Panc1 (cell line): ENCODE measurements around the gene LEMD2. TPM values are rescaled to one million over a fixed set of nuclear protein-coding genes. Genes with fewer than 3 reads are reported as not detected.
A peak's percentile ranks its signal among the peaks of the same experiment; 100 is the strongest.

Experiments
- ATAC-seq: fragments of 200-7000 bp; cut with Tn5 transposase; 2 replicates; pipeline ENCODE4 v1.9.1; 2020; ENCODE audit warnings: mild to moderate bottlenecking, moderate library complexity
- BruUV-seq: library from RNA; stranded (reverse); fragments of 400-500 nt; replicated peaks from 2 replicates; lab custom pipeline; 2021; lab: Mats Ljungman, UMichigan
- CTCF ChIA-PET: fragments of 300-600 bp; sonication (Branson Sonifier 250); formaldehyde crosslinking; loops from one replicate; lab custom pipeline; 2022; ENCODE audit warnings: antibody characterized with exemption; lab: Charles Lee
- POLR2A ChIA-PET: fragments of 300-600 bp; sonication (Branson Sonifier 250); formaldehyde crosslinking; loops from one replicate; lab custom pipeline; 2022; ENCODE audit warnings: antibody characterized with exemption; lab: Charles Lee
- DNase-seq: peaks from one replicate; pipeline ENCODE4 v3.0.0-alpha.2; 2010; ENCODE audit warnings: low read depth, low spot score
- H3K27ac ChIP-seq: 2 replicates; pipeline ENCODE4 v1.5.1; 2011; ENCODE audit warnings: mild to moderate bottlenecking, low read length, inconsistent platforms
- H3K27me3 ChIP-seq: fragments of 200-500 bp; sonication (Bioruptor generic); 2 replicates; pipeline ENCODE4 v1.6.0; 2014; ENCODE audit warnings: low read length, inconsistent platforms; ENCODE audit not compliant: control insufficient read depth, insufficient read depth
- H3K36me3 ChIP-seq: fragments of 200-500 bp; sonication (Bioruptor generic); 2 replicates; pipeline ENCODE4 v1.5.1; 2014; ENCODE audit warnings: inconsistent platforms, mild to moderate bottlenecking, low read length, moderate library complexity; ENCODE audit not compliant: control insufficient read depth, insufficient read depth
- H3K4me1 ChIP-seq: 2 replicates; pipeline ENCODE4 v1.5.1; 2011; ENCODE audit warnings: inconsistent platforms, mild to moderate bottlenecking, low read length, moderate library complexity; ENCODE audit not compliant: control insufficient read depth, insufficient read depth
- H3K4me3 ChIP-seq, 2 experiments: 2 replicates each; pipeline ENCODE4 v1.5.1; 2011 to 2012; ENCODE audit warnings: low read depth in 2 of 2, low read length in 2 of 2, mild to moderate bottlenecking in 2 of 2, inconsistent platforms in 1 of 2, moderate library complexity in 1 of 2
- H3K9me3 ChIP-seq: fragments of 200-500 bp; sonication (Bioruptor generic); 2 replicates; pipeline ENCODE4 v1.5.1; 2014; ENCODE audit warnings: low read depth, mild to moderate bottlenecking, inconsistent platforms, low read length, moderate library complexity; ENCODE audit not compliant: control insufficient read depth, insufficient read depth
- CTCF ChIP-seq: fragments of 450-650 bp; IDR thresholded peaks from 2 replicates; pipeline ENCODE4 v1.5.1; 2017; ENCODE audit warnings: mild to moderate bottlenecking
- POLR2AphosphoS5 ChIP-seq: IDR thresholded peaks from 2 replicates; pipeline ENCODE4 v1.6.1; 2012; ENCODE audit warnings: mild to moderate bottlenecking, low read depth, low read length, moderate library complexity
- REST ChIP-seq, 2 experiments: IDR thresholded peaks; 2 replicates each; pipeline ENCODE4 v1.6.1; 2011 to 2012; ENCODE audit warnings: low read depth in 2 of 2, control low read depth in 1 of 2, low read length in 1 of 2, mild to moderate bottlenecking in 1 of 2, moderate library complexity in 1 of 2; ENCODE audit not compliant: insufficient read depth in 1 of 2
- SIN3A ChIP-seq: IDR thresholded peaks from 2 replicates; pipeline ENCODE4 v1.6.1; 2012; ENCODE audit warnings: low read depth, mild to moderate bottlenecking, low read length, moderate library complexity, borderline replicate concordance; ENCODE audit not compliant: insufficient read depth
- TCF7L2 ChIP-seq: IDR thresholded peaks from 2 replicates; pipeline ENCODE4 v1.6.1; 2011; ENCODE audit warnings: mild to moderate bottlenecking, low read depth, low read length, inconsistent platforms
- in situ Hi-C: cut with HindIII; loops from 2 replicates; pipeline ENCODE4 v1.10.0; 2016; ENCODE audit warnings: low sequenced_read_pairs, low pct_unique_long_range_greater_than_20kb
- intact Hi-C: fragments of 100-400 bp; cut with micrococcal nuclease; formaldehyde crosslinking; loops from one replicate; pipeline ENCODE4 v1.10.0; 2022; ENCODE audit not compliant: unreplicated experiment
- total RNA-seq: library from RNA; stranded (reverse); gene quantifications from one replicate; pipeline ENCODE4 v1.2.1, GENCODE V29; 2021; ENCODE audit not compliant: unreplicated experiment

The LEMD2 gene
- total RNA-seq, 1 experiment from 2014 or later = 89.8 TPM

- Histone ChIP-seq H3K9me3 (no peaks in the 10 kb centered on the region), H3K4me1 (no peaks in the 10 kb centered on the region), H3K4me3 (no peak overlapping the region), H3K36me3 (no peaks in the 10 kb centered on the region), H3K27me3 (no peaks in the 10 kb centered on the region), H3K27ac (no peak overlapping the region)
- POLR2A ChIA-PET = no interaction called here
- CTCF ChIA-PET = no interaction called here
- peak; percentile 98 for TF ChIP-seq REST (IDR thresholded peaks at IDR 0.05; ENCODE audit: insufficient read depth in 1 of 2, low read depth in 2 of 2, low read length in 1 of 2)
- TF ChIP-seq SIN3A = no peak
- TF ChIP-seq CTCF = no peak
- TF ChIP-seq POLR2AphosphoS5 = no peak
- TF ChIP-seq TCF7L2 = no peak
- intact Hi-C loops = no loop called here
- ATAC-seq = no peak; the same call in 1 of the 2 replicates
- BruUV-seq = no TSS peak
- in situ Hi-C loops = no loop called here
- no peak for DNase-seq
Observed at GRCh38 chr6:33812669-33813068, 23.7 kb upstream of the LEMD2 start.

GRCh38 chr6:33809594-33809993, 20.7 kb upstream of the LEMD2 start:
- DNase-seq (no peak), ATAC-seq (no peak)
- intact Hi-C loops = no loop called here
- Histone ChIP-seq H3K27me3 (no peaks in the 10 kb centered on the region), H3K27ac (no peak overlapping the region), H3K9me3 (no peaks in the 10 kb centered on the region), H3K4me1 (no peaks in the 10 kb centered on the region), H3K4me3 (no peak overlapping the region), H3K36me3 (no peaks in the 10 kb centered on the region)
- TF ChIP-seq POLR2AphosphoS5 = no peak
- no peak for TF ChIP-seq TCF7L2
- TF ChIP-seq SIN3A = no peak
- no peak for TF ChIP-seq CTCF
- no peak for TF ChIP-seq REST (IDR thresholded peaks at IDR 0.05; ENCODE audit: insufficient read depth in 1 of 2, low read depth in 2 of 2, low read length in 1 of 2)
- CTCF ChIA-PET = no interaction called here
- in situ Hi-C loops = no loop called here
- POLR2A ChIA-PET = no interaction called here
- BruUV-seq = no TSS peak
